ENCODE results near the gene NKAIN2.

Gene NKAIN2

GRCh38 chr6:124040655-124041054 is 237.0 kb downstream of the NKAIN2 start:
- DNase-seq, result no peak

GRCh38 chr6:124052120-124052519 is 248.5 kb downstream of the NKAIN2 start:
- no peak for DNase-seq

- DNase-seq, result no peak
Observed at GRCh38 chr6:124053315-124053714, 249.7 kb downstream of the NKAIN2 start.

GRCh38 chr6:124054034-124054433 is 250.4 kb downstream of the NKAIN2 start:
- DNase-seq, result no peak

GRCh38 chr6:124055395-124055794 is 251.7 kb downstream of the NKAIN2 start:
- DNase-seq, result no peak

GRCh38 chr6:124055963-124056362 is 252.3 kb downstream of the NKAIN2 start:
- no peak for DNase-seq

GRCh38 chr6:124056407-124057334 is 253.0 kb downstream of the NKAIN2 start:
- DNase-seq, result no peak

GRCh38 chr6:124057461-124057860 is 253.8 kb downstream of the NKAIN2 start:
- DNase-seq, result no peak

- no peak for DNase-seq
Observed at GRCh38 chr6:124064317-124065113, 260.9 kb downstream of the NKAIN2 start.

GRCh38 chr6:124066269-124066668 is 262.6 kb downstream of the NKAIN2 start:
- DNase-seq, result no peak

GRCh38 chr6:124066946-124067552 is 263.4 kb downstream of the NKAIN2 start:
- no peak for DNase-seq

GRCh38 chr6:124069230-124069950 is 265.7 kb downstream of the NKAIN2 start:
- no peak for DNase-seq

GRCh38 chr6:124073021-124073420 is 269.4 kb downstream of the NKAIN2 start:
- no peak for DNase-seq

GRCh38 chr6:124073820-124074587 is 270.3 kb downstream of the NKAIN2 start:
- no peak for DNase-seq

- no peak for DNase-seq
Observed at GRCh38 chr6:124074606-124075005, 270.9 kb downstream of the NKAIN2 start.

- no peak for DNase-seq
Observed at GRCh38 chr6:124076336-124077048, 272.8 kb downstream of the NKAIN2 start.

GRCh38 chr6:124078169-124078568 is 274.5 kb downstream of the NKAIN2 start:
- DNase-seq, result no peak

GRCh38 chr6:124080483-124080882 is 276.8 kb downstream of the NKAIN2 start:
- DNase-seq, result no peak

- no peak for DNase-seq
Observed at GRCh38 chr6:124090491-124090890, 286.8 kb downstream of the NKAIN2 start.

- DNase-seq, result no peak
Observed at GRCh38 chr6:124099520-124099919, 295.9 kb downstream of the NKAIN2 start.

GRCh38 chr6:124110514-124110913 is 306.8 kb downstream of the NKAIN2 start:
- DNase-seq, result no peak
